HepG2 (cell line): ENCODE results near the gene MEGF6. TPM values are rescaled to one million over a fixed set of nuclear protein-coding genes. Genes with fewer than 3 reads are reported as not detected.

ENCODE experiments used
- ATAC-seq: fragments of 200-7000 bp; cut with Tn5 transposase; 3 replicates; pipeline ENCODE4 v1.9.1; 2020; ENCODE audit warnings: mild to moderate bottlenecking, moderate library complexity
- BruUV-seq: library from RNA; stranded (reverse); fragments of 400-500 nt; replicated peaks from 2 replicates; lab custom pipeline; 2021; lab: Mats Ljungman, UMichigan
- CTCF ChIA-PET: fragments of 300-600 bp; formaldehyde crosslinking; extraction: SDS; loops from one replicate; lab custom pipeline; 2021; ENCODE audit warnings: low total read pairs, inconsistent platforms, low intra/inter-chr PET ratio; lab: Yijun Ruan, JAX
- POLR2A ChIA-PET: fragments of 350-600 bp; sonication (Branson Sonifier 250); formaldehyde crosslinking; loops from one replicate; lab custom pipeline; 2020; ENCODE audit warnings: antibody characterized with exemption, inconsistent platforms; lab: Yijun Ruan, JAX
- DNase-seq: peaks from one replicate; pipeline ENCODE4 v3.0.0-alpha.2; 2015; ENCODE audit warnings: low spot score
- FAIRE-seq: peaks from 3 replicates; lab custom pipeline; 2011; peaks lifted over from hg19 to GRCh38; lab: Jason Lieb, UNC
- H2AFZ ChIP-seq: one replicate; pipeline ENCODE4 v1.6.1; 2011; ENCODE audit warnings: low read length, inconsistent platforms
- H3K27ac ChIP-seq: fragments of 300-600 bp; 3 replicates; pipeline ENCODE4 v1.8.0; 2011; ENCODE audit warnings: mixed run types, mild to moderate bottlenecking, mixed read lengths, low read length, inconsistent platforms; ENCODE audit not compliant: insufficient read depth; ENCODE audit errors: extremely low read length
- H3K27me3 ChIP-seq, 2 experiments: fragments of 200-600 bp in 1 of 2; 2 replicates in 1 of 2; 3 replicates in 1 of 2; pipeline versions ENCODE4 v1.6.0 to v1.8.0; 2011; ENCODE audit warnings: low read length in 2 of 2, mild to moderate bottlenecking in 2 of 2, moderate library complexity in 2 of 2, inconsistent platforms in 1 of 2; ENCODE audit not compliant: insufficient read depth in 2 of 2, control insufficient read depth in 1 of 2
- H3K36me3 ChIP-seq, 2 experiments: fragments of 200-600 bp in 1 of 2; replicated peaks in 1 of 2; 2 replicates in 1 of 2; 3 replicates in 1 of 2; pipeline versions ENCODE4 v1.5.1 to v1.8.0; 2011; ENCODE audit warnings: low read length in 2 of 2, inconsistent platforms in 1 of 2; ENCODE audit not compliant: insufficient read depth in 2 of 2, control insufficient read depth in 1 of 2
- H3K4me1 ChIP-seq: 2 replicates; pipeline ENCODE4 v1.5.1; 2012; ENCODE audit warnings: low read length, inconsistent platforms; ENCODE audit not compliant: insufficient read depth
- H3K4me2 ChIP-seq: 2 replicates; pipeline ENCODE4 v1.6.0; 2011; ENCODE audit warnings: low read depth, low read length, inconsistent platforms
- H3K4me3 ChIP-seq, 3 experiments: fragments of 200-600 bp in 1 of 3; sonication (generic), shearing (Covaris generic) in 1 of 3; replicated peaks in 1 of 3; 2 replicates each; pipeline ENCODE4 v1.5.1; 2011 to 2016; ENCODE audit warnings: low read length in 3 of 3, inconsistent platforms in 2 of 3, low read depth in 2 of 3, mild to moderate bottlenecking in 2 of 3, control low read depth in 1 of 3, mixed read lengths in 1 of 3; ENCODE audit not compliant: insufficient read depth in 1 of 3
- H3K79me2 ChIP-seq: one replicate; pipeline ENCODE4 v1.6.1; 2011; ENCODE audit warnings: low read length, inconsistent platforms; ENCODE audit not compliant: insufficient read depth
- H3K9ac ChIP-seq: 2 replicates; pipeline ENCODE4 v1.6.0; 2011; ENCODE audit warnings: mild to moderate bottlenecking, low read depth, low read length, inconsistent platforms; ENCODE audit not compliant: insufficient read depth
- H3K9me3 ChIP-seq: 2 replicates; pipeline ENCODE4 v1.5.1; 2012; ENCODE audit warnings: mild to moderate bottlenecking, low read length
- H4K20me1 ChIP-seq: 2 replicates; pipeline ENCODE4 v1.6.0; 2011; ENCODE audit warnings: inconsistent platforms, mild to moderate bottlenecking, low read length, moderate library complexity; ENCODE audit not compliant: insufficient read depth
- CREB1 ChIP-seq, 2 experiments: fragments of 450-650 bp in 1 of 2; IDR thresholded peaks; 2 replicates each; pipeline ENCODE4 v1.6.1; 2016 to 2017; ENCODE audit warnings: control low read depth in 1 of 2, mild to moderate bottlenecking in 1 of 2, missing compliant biosample characterization in 1 of 2, missing genetic modification characterization in 1 of 2
- RXRA ChIP-seq: sonication (generic); formaldehyde crosslinking; IDR thresholded peaks from 2 replicates; pipeline ENCODE4 v1.5.1; 2020; ENCODE audit warnings: missing genetic modification reagents
- ZBTB38 ChIP-seq: sonication (generic); formaldehyde crosslinking; IDR thresholded peaks from 2 replicates; pipeline ENCODE4 v1.5.1; 2020; ENCODE audit warnings: mild to moderate bottlenecking, missing genetic modification reagents
- ZNF512B ChIP-seq: sonication (generic); formaldehyde crosslinking; IDR thresholded peaks from 2 replicates; pipeline ENCODE4 v1.5.1; 2020; ENCODE audit warnings: missing genetic modification reagents, mild to moderate bottlenecking, borderline replicate concordance
- WGBS: methylation state at CpG from one replicate; pipeline ENCODE4 v1.1.6; 2017; ENCODE audit warnings: low lambda C conversion rate; 5-methylcytosine and 5-hydroxymethylcytosine counted together
- in situ Hi-C: cut with HindIII; loops from 2 replicates; pipeline ENCODE4 v1.10.0; 2017; ENCODE audit warnings: low pct_unique_long_range_greater_than_20kb; ENCODE audit not compliant: extremely low pct_ligation_motif_present
- intact Hi-C: fragments of 100-400 bp; cut with micrococcal nuclease; formaldehyde crosslinking; loops from one replicate; pipeline ENCODE4 v1.10.0; 2022; ENCODE audit not compliant: unreplicated experiment
- polyA plus RNA-seq, 8 experiments: library from polyadenylated mRNA; depleted of rRNA in 3 of 8; stranded (reverse) in 7 of 8; unstranded in 1 of 8; fragments of >200 nt; fragmentation: Illumina TruSeq in 4 of 8; extraction: Trizol in 4 of 8; gene quantifications; 2 replicates each; pipeline versions ENCODE4 v1.2.1 to v1.2.3, GENCODE V29; 2011 to 2016; ENCODE audit warnings: low read depth in 4 of 8, missing spikeins in 1 of 8, mixed read lengths in 1 of 8; ENCODE audit not compliant: insufficient read depth in 1 of 8
- total RNA-seq, 5 experiments: library from RNA; depleted of rRNA; stranded (reverse); fragments of >200 nt; fragmentation: Illumina TruSeq; extraction: Trizol; gene quantifications; 2 replicates each; pipeline ENCODE4 v1.2.3, GENCODE V29; 2016; ENCODE audit warnings: low read depth in 1 of 5
- TF ChIP-seq, protein P1 (sequence below), 2 experiments: fragments of 450-650 bp in 1 of 2; sonication (generic) in 1 of 2; formaldehyde crosslinking in 1 of 2; IDR thresholded peaks; 2 replicates each; pipeline versions ENCODE4 v1.6.1 to v1.8.0; 2016 to 2022; ENCODE audit warnings: antibody characterized with exemption in 1 of 2, mild to moderate bottlenecking in 1 of 2, missing genetic modification reagents in 1 of 2
- TF ChIP-seq, protein P2 (sequence below): sonication (generic); formaldehyde crosslinking; IDR thresholded peaks from 2 replicates; pipeline ENCODE4 v1.4.0; 2020; ENCODE audit warnings: missing genetic modification reagents

MEGF6 gene
- total and polyA plus RNA-seq, 2 of the 13 experiments (the other 11 are each of a cell fraction or from before 2014, with no cell fraction given): 1.9 TPM

GRCh38 chr1:3650248-3651025 lies 39.1 kb upstream of the MEGF6 start:
- Histone ChIP-seq H3K27me3 (peaks cover 2 to 11% of the 10 kb centered on the region in 2 experiments; a peak in 3 of 5 replicates), H3K4me2 (peak overlapping the region; percentile 88), H2AFZ (no peak overlapping the region), H3K36me3 (peaks cover 5 to 9% of the 10 kb centered on the region in 2 experiments; a peak in 3 of 5 replicates), H3K4me3 (peak overlapping the region in 1 of 3 experiments; percentile 98; a peak in 3 of 6 replicates), H3K9ac (no peak overlapping the region), H3K79me2 (peaks cover 7% of the 10 kb centered on the region)
- no TSS peak for BruUV-seq
- ATAC-seq (no peak), DNase-seq (no peak)
- in situ Hi-C loops: no loop called here
- POLR2A ChIA-PET: interaction anchor here (0.8 to 0.9 kb wide), 2 partner anchors 16 to 179 kb away, joined by 3 read pairs; no protein-coding TSS in a partner anchor
- intact Hi-C loops: loop anchor here (2.0 kb wide), 1 partner anchor 26 kb away; the partner anchor contains the start of gene TPRG1L
- TF ChIP-seq, protein P1, sequence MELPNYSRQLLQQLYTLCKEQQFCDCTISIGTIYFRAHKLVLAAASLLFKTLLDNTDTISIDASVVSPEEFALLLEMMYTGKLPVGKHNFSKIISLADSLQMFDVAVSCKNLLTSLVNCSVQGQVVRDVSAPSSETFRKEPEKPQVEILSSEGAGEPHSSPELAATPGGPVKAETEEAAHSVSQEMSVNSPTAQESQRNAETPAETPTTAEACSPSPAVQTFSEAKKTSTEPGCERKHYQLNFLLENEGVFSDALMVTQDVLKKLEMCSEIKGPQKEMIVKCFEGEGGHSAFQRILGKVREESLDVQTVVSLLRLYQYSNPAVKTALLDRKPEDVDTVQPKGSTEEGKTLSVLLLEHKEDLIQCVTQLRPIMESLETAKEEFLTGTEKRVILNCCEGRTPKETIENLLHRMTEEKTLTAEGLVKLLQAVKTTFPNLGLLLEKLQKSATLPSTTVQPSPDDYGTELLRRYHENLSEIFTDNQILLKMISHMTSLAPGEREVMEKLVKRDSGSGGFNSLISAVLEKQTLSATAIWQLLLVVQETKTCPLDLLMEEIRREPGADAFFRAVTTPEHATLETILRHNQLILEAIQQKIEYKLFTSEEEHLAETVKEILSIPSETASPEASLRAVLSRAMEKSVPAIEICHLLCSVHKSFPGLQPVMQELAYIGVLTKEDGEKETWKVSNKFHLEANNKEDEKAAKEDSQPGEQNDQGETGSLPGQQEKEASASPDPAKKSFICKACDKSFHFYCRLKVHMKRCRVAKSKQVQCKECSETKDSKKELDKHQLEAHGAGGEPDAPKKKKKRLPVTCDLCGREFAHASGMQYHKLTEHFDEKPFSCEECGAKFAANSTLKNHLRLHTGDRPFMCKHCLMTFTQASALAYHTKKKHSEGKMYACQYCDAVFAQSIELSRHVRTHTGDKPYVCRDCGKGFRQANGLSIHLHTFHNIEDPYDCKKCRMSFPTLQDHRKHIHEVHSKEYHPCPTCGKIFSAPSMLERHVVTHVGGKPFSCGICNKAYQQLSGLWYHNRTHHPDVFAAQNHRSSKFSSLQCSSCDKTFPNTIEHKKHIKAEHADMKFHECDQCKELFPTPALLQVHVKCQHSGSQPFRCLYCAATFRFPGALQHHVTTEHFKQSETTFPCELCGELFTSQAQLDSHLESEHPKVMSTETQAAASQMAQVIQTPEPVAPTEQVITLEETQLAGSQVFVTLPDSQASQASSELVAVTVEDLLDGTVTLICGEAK (IDR thresholded peaks at IDR 0.05): no peak
- TF ChIP-seq, protein P1 (CRISPR knock-in tag; IDR thresholded peaks at IDR 0.05): no peak
- TF ChIP-seq CREB1 (IDR thresholded peaks at IDR 0.05) (no peak), CREB1 (CRISPR knock-in tag; IDR thresholded peaks at IDR 0.05) (peak; percentile 6; the same call in 1 of the 2 replicates), RXRA (CRISPR knock-in tag) (0 out of 2 replicates have a peak, but pooled peaks have one; percentile 6), ZNF512B (CRISPR knock-in tag) (no peak), ZBTB38 (CRISPR knock-in tag) (peak; percentile 31; the same call in 1 of the 2 replicates)
- TF ChIP-seq, protein P2, sequence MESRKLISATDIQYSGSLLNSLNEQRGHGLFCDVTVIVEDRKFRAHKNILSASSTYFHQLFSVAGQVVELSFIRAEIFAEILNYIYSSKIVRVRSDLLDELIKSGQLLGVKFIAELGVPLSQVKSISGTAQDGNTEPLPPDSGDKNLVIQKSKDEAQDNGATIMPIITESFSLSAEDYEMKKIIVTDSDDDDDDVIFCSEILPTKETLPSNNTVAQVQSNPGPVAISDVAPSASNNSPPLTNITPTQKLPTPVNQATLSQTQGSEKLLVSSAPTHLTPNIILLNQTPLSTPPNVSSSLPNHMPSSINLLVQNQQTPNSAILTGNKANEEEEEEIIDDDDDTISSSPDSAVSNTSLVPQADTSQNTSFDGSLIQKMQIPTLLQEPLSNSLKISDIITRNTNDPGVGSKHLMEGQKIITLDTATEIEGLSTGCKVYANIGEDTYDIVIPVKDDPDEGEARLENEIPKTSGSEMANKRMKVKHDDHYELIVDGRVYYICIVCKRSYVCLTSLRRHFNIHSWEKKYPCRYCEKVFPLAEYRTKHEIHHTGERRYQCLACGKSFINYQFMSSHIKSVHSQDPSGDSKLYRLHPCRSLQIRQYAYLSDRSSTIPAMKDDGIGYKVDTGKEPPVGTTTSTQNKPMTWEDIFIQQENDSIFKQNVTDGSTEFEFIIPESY (CRISPR knock-in tag): 0 out of 2 replicates have a peak, but pooled peaks have one; percentile 11
- TF ChIP-seq, all 625 proteins: peak for 4
- CTCF ChIA-PET: no interaction called here
- Histone ChIP-seq H3K4me1 (peaks cover 25% of the 10 kb centered on the region), H3K9me3 (no peaks in the 10 kb centered on the region), H4K20me1 (no peaks in the 10 kb centered on the region), H3K27ac (no peak overlapping the region)
- no peak for FAIRE-seq
- WGBS: 78% methylated on average over 37 of the region's 50 CpGs
